GM04503 (cell line): ENCODE data around the gene PDCD1.

ENCODE experiments used
- DNase-seq: peaks from one replicate; pipeline ENCODE4 v3.0.0-alpha.2; 2012; ENCODE audit warnings: low read depth

The PDCD1 gene

GRCh38 chr2:241895712-241896641, 37.3 kb upstream of the PDCD1 start:
- no peak for DNase-seq

GRCh38 chr2:241895427-241895711, 36.7 kb upstream of the PDCD1 start:
- no peak for DNase-seq

GRCh38 chr2:241894681-241895426, 36.2 kb upstream of the PDCD1 start:
- no peak for DNase-seq

- no peak for DNase-seq
Measured at GRCh38 chr2:241894056-241894641, 35.5 kb upstream of the PDCD1 start.

GRCh38 chr2:241893265-241893664, 34.6 kb upstream of the PDCD1 start:
- no peak for DNase-seq

GRCh38 chr2:241892299-241893137, 33.8 kb upstream of the PDCD1 start:
- no peak for DNase-seq

GRCh38 chr2:241891988-241892298, 33.2 kb upstream of the PDCD1 start:
- no peak for DNase-seq

GRCh38 chr2:241891315-241891987, 32.8 kb upstream of the PDCD1 start:
- DNase-seq: no peak

- DNase-seq: no peak
Measured at GRCh38 chr2:241890524-241891235, 32.0 kb upstream of the PDCD1 start.

- DNase-seq: no peak
Measured at GRCh38 chr2:241888641-241889040, 29.9 kb upstream of the PDCD1 start.

GRCh38 chr2:241887806-241888522, 29.3 kb upstream of the PDCD1 start:
- no peak for DNase-seq

- DNase-seq: no peak
Measured at GRCh38 chr2:241886840-241887447, 28.2 kb upstream of the PDCD1 start.

GRCh38 chr2:241885946-241886643, 27.4 kb upstream of the PDCD1 start:
- DNase-seq: no peak

- no peak for DNase-seq
Measured at GRCh38 chr2:241885291-241885945, 26.7 kb upstream of the PDCD1 start.

GRCh38 chr2:241884951-241885290, 26.2 kb upstream of the PDCD1 start:
- DNase-seq: no peak

- DNase-seq: no peak
Measured at GRCh38 chr2:241882091-241882625, 23.5 kb upstream of the PDCD1 start.

GRCh38 chr2:241880311-241881073, 21.8 kb upstream of the PDCD1 start:
- DNase-seq: no peak

- DNase-seq: no peak
Measured at GRCh38 chr2:241879326-241879725, 20.6 kb upstream of the PDCD1 start.
